Activated CD4-positive, alpha-beta T cell treated with anti-CD3 and anti-CD28 coated beads for 36 hours (primary cell): Measurements from ENCODE around the gene COG7. TPM values are rescaled to one million over a fixed set of nuclear protein-coding genes. Genes with fewer than 3 reads are reported as not detected.

Experiments
- ATAC-seq: fragments of 200-7000 bp; cut with Tn5 transposase; one replicate; pipeline ENCODE4 v1.10.0; 2021; ENCODE audit warnings: mild to moderate bottlenecking, moderate library complexity
- CTCF ChIA-PET: fragments of 350-600 bp; sonication (Branson Sonifier 250); formaldehyde crosslinking; loops from one replicate; lab custom pipeline; 2021; ENCODE audit warnings: antibody characterized with exemption; lab: Charles Lee
- POLR2A ChIA-PET: fragments of 350-600 bp; sonication (Branson Sonifier 250); formaldehyde crosslinking; loops from one replicate; lab custom pipeline; 2021; ENCODE audit warnings: antibody characterized with exemption, inconsistent platforms; lab: Charles Lee
- DNase-seq: peaks from one replicate; pipeline ENCODE4 v3.0.0-alpha.2; 2020
- H3K27ac Mint-ChIP-seq: one replicate; pipeline ENCODE4 v1.8.0; 2021; ENCODE audit warnings: mixed read lengths
- H3K27me3 Mint-ChIP-seq: one replicate; pipeline ENCODE4 v1.8.0; 2021; ENCODE audit warnings: mixed read lengths
- H3K36me3 Mint-ChIP-seq: one replicate; pipeline ENCODE4 v1.8.0; 2021; ENCODE audit warnings: low read depth, mixed read lengths
- H3K4me1 Mint-ChIP-seq: one replicate; pipeline ENCODE4 v1.8.0; 2021; ENCODE audit warnings: mixed read lengths
- H3K4me3 Mint-ChIP-seq: one replicate; pipeline ENCODE4 v1.8.0; 2021; ENCODE audit warnings: mild to moderate bottlenecking, moderate library complexity, mixed read lengths
- H3K9me3 Mint-ChIP-seq: one replicate; pipeline ENCODE4 v1.8.0; 2021; ENCODE audit warnings: low read depth, mixed read lengths
- intact Hi-C, 2 experiments: fragments of 100-400 bp; cut with DNase I in 1 of 2; cut with micrococcal nuclease in 1 of 2; formaldehyde crosslinking; loops; one replicate each; pipeline versions ENCODE4 v1.14.2 to v1.15.1; 2022 to 2024; cut with DNase I, micrococcal nuclease
- total RNA-seq, 2 experiments: library from RNA; stranded (reverse); gene quantifications; one replicate each; pipeline ENCODE4 v1.2.3, GENCODE V29; 2021

COG7 gene
- 10 to 100 TPM; 18.1 to 19.9 TPM for total RNA-seq

GRCh38 chr16:23452572-23453337 is at the start of gene COG7:
Gene COG7 (minus strand): TSS chr16:23453189. CDS start chr16:23452994, 195 bp downstream.
- ChIA-PET CTCF (interaction anchor here (0.5 to 3.1 kb wide), 4 partner anchors 11 to 242 kb away, joined by 3 to 28 read pairs (median 3); no protein-coding TSS in a partner anchor), POLR2A (no interaction called here)
- H3K4me1 Mint-ChIP-seq, result peaks cover 20% of the 10 kb centered on the region
- DNase-seq (peak; percentile 92), ATAC-seq (peak; percentile 94)
- H3K27ac Mint-ChIP-seq, result peak within 1 kb of the TSS; percentile 93
- H3K9me3 Mint-ChIP-seq, result no peaks in the 10 kb centered on the region
- H3K36me3 Mint-ChIP-seq, result peaks cover 5% of the 10 kb centered on the region
- no peaks in the 10 kb centered on the region for H3K27me3 Mint-ChIP-seq
- peak within 1 kb of the TSS; percentile 92 for H3K4me3 Mint-ChIP-seq
- intact Hi-C loops, result loop anchor here in 1 of 2 experiments (1.0 to 2.0 kb wide), 7 partner anchors 17 to 226 kb away; partner anchors contain the start of genes DCTN5, EARS2, GGA2 and NDUFAB1

- ChIA-PET CTCF (interaction anchor here (0.5 to 0.6 kb wide), 2 partner anchors 210 to 358 kb away, joined by 3 read pairs; no protein-coding TSS in a partner anchor), POLR2A (no interaction called here)
- H3K36me3 Mint-ChIP-seq, result peaks cover 17% of the 10 kb centered on the region
- H3K9me3 Mint-ChIP-seq, result no peaks in the 10 kb centered on the region
- intact Hi-C loops, result no loop called here
- ATAC-seq, result no peak
- DNase-seq, result no peak
- no peak overlapping the region for H3K27ac Mint-ChIP-seq
- H3K4me3 Mint-ChIP-seq, result no peak overlapping the region
- H3K4me1 Mint-ChIP-seq, result peaks cover 67% of the 10 kb centered on the region
- H3K27me3 Mint-ChIP-seq, result no peaks in the 10 kb centered on the region
Measured at GRCh38 chr16:23502466-23502865, 49.5 kb upstream of the COG7 start.

- DNase-seq (no peak), ATAC-seq (no peak)
- H3K36me3 Mint-ChIP-seq, result peaks cover 15% of the 10 kb centered on the region
- peaks cover 64% of the 10 kb centered on the region for H3K4me1 Mint-ChIP-seq
- no peak overlapping the region for H3K4me3 Mint-ChIP-seq
- intact Hi-C loops, result no loop called here
- H3K9me3 Mint-ChIP-seq, result no peaks in the 10 kb centered on the region
- H3K27me3 Mint-ChIP-seq, result no peaks in the 10 kb centered on the region
- ChIA-PET POLR2A (no interaction called here), CTCF (no interaction called here)
- H3K27ac Mint-ChIP-seq, result no peak overlapping the region
Measured at GRCh38 chr16:23501291-23501690, 48.3 kb upstream of the COG7 start.

GRCh38 chr16:23500862-23501225 is 47.9 kb upstream of the COG7 start:
- ChIA-PET CTCF (no interaction called here), POLR2A (no interaction called here)
- Mint-ChIP-seq H3K27ac (no peak overlapping the region), H3K9me3 (no peaks in the 10 kb centered on the region), H3K27me3 (no peaks in the 10 kb centered on the region), H3K36me3 (peaks cover 12% of the 10 kb centered on the region), H3K4me1 (peaks cover 59% of the 10 kb centered on the region), H3K4me3 (no peak overlapping the region)
- ATAC-seq, result no peak
- intact Hi-C loops, result no loop called here
- no peak for DNase-seq

- intact Hi-C loops, result no loop called here
- Mint-ChIP-seq H3K27ac (no peak overlapping the region), H3K4me3 (no peak overlapping the region), H3K9me3 (no peaks in the 10 kb centered on the region), H3K4me1 (peaks cover 54% of the 10 kb centered on the region), H3K36me3 (peaks cover 15% of the 10 kb centered on the region), H3K27me3 (no peaks in the 10 kb centered on the region)
- ATAC-seq, result no peak
- POLR2A ChIA-PET, result no interaction called here
- CTCF ChIA-PET, result no interaction called here
- DNase-seq, result no peak
Measured at GRCh38 chr16:23500212-23500861, 47.3 kb upstream of the COG7 start.

- no peak for ATAC-seq
- Mint-ChIP-seq H3K4me3 (no peak overlapping the region), H3K4me1 (peaks cover 49% of the 10 kb centered on the region), H3K27ac (no peak overlapping the region), H3K9me3 (no peaks in the 10 kb centered on the region), H3K36me3 (peaks cover 19% of the 10 kb centered on the region), H3K27me3 (no peaks in the 10 kb centered on the region)
- intact Hi-C loops, result no loop called here
- CTCF ChIA-PET, result interaction anchor here (0.5 kb wide), 1 partner anchor 1170 kb away, joined by 3 read pairs; no protein-coding TSS in a partner anchor
- DNase-seq, result no peak
- POLR2A ChIA-PET, result no interaction called here
Measured at GRCh38 chr16:23499801-23500200, 46.8 kb upstream of the COG7 start.

- H3K9me3 Mint-ChIP-seq, result no peaks in the 10 kb centered on the region
- H3K4me1 Mint-ChIP-seq, result peaks cover 39% of the 10 kb centered on the region
- no peak for DNase-seq
- intact Hi-C loops, result no loop called here
- POLR2A ChIA-PET, result no interaction called here
- H3K27me3 Mint-ChIP-seq, result no peaks in the 10 kb centered on the region
- no peak for ATAC-seq
- CTCF ChIA-PET, result interaction anchor here (1.5 kb wide), 1 partner anchor 17 kb away, joined by 3 read pairs; no protein-coding TSS in a partner anchor
- H3K27ac Mint-ChIP-seq, result no peak overlapping the region
- H3K36me3 Mint-ChIP-seq, result peaks cover 21% of the 10 kb centered on the region
- H3K4me3 Mint-ChIP-seq, result no peak overlapping the region
Measured at GRCh38 chr16:23498863-23499262, 45.9 kb upstream of the COG7 start.

GRCh38 chr16:23497543-23497868 is 44.5 kb upstream of the COG7 start:
- DNase-seq (no peak), ATAC-seq (no peak)
- intact Hi-C loops, result no loop called here
- Mint-ChIP-seq H3K9me3 (no peaks in the 10 kb centered on the region), H3K36me3 (peaks cover 30% of the 10 kb centered on the region), H3K4me3 (no peak overlapping the region), H3K27me3 (no peaks in the 10 kb centered on the region), H3K27ac (no peak overlapping the region), H3K4me1 (peaks cover 28% of the 10 kb centered on the region)
- POLR2A ChIA-PET, result interaction anchor here (1.1 kb wide), 1 partner anchor 9 kb away, joined by 5 read pairs; no protein-coding TSS in a partner anchor
- CTCF ChIA-PET, result interaction anchor here (0.6 kb wide), 1 partner anchor 44 kb away, joined by 3 read pairs; no protein-coding TSS in a partner anchor

GRCh38 chr16:23496821-23497542 is 44.0 kb upstream of the COG7 start:
- ChIA-PET CTCF (interaction anchor here (0.6 kb wide), 3 partner anchors 9 to 826 kb away, joined by 3 to 4 read pairs (median 4); no protein-coding TSS in a partner anchor), POLR2A (interaction anchor here (0.6 to 1.1 kb wide), 3 partner anchors 9 to 747 kb away, joined by 3 to 5 read pairs (median 3); no protein-coding TSS in a partner anchor)
- peaks cover 29% of the 10 kb centered on the region for H3K36me3 Mint-ChIP-seq
- H3K9me3 Mint-ChIP-seq, result no peaks in the 10 kb centered on the region
- no peak for ATAC-seq
- intact Hi-C loops, result no loop called here
- H3K27me3 Mint-ChIP-seq, result no peaks in the 10 kb centered on the region
- peaks cover 24% of the 10 kb centered on the region for H3K4me1 Mint-ChIP-seq
- no peak for DNase-seq
- H3K4me3 Mint-ChIP-seq, result no peak overlapping the region
- H3K27ac Mint-ChIP-seq, result no peak overlapping the region

GRCh38 chr16:23495671-23496070 is 42.7 kb upstream of the COG7 start:
- Mint-ChIP-seq H3K4me1 (peaks cover 11% of the 10 kb centered on the region), H3K27me3 (no peaks in the 10 kb centered on the region), H3K27ac (no peak overlapping the region), H3K4me3 (no peak overlapping the region), H3K36me3 (peaks cover 36% of the 10 kb centered on the region), H3K9me3 (no peaks in the 10 kb centered on the region)
- intact Hi-C loops, result no loop called here
- ChIA-PET CTCF (no interaction called here), POLR2A (no interaction called here)
- ATAC-seq (no peak), DNase-seq (no peak)

- H3K36me3 Mint-ChIP-seq, result peaks cover 49% of the 10 kb centered on the region
- ATAC-seq (no peak), DNase-seq (no peak)
- H3K9me3 Mint-ChIP-seq, result no peaks in the 10 kb centered on the region
- H3K4me3 Mint-ChIP-seq, result no peak overlapping the region
- peaks cover 10% of the 10 kb centered on the region for H3K4me1 Mint-ChIP-seq
- CTCF ChIA-PET, result no interaction called here
- POLR2A ChIA-PET, result no interaction called here
- intact Hi-C loops, result no loop called here
- no peaks in the 10 kb centered on the region for H3K27me3 Mint-ChIP-seq
- no peak overlapping the region for H3K27ac Mint-ChIP-seq
Measured at GRCh38 chr16:23494188-23494587, 41.2 kb upstream of the COG7 start.
